H9 (cell line): ENCODE measurements around the gene ARHGEF39. TPM values are rescaled to one million over a fixed set of nuclear protein-coding genes. Genes with fewer than 3 reads are reported as not detected.

ENCODE experiments used
- DNase-seq: peaks from one replicate; pipeline ENCODE4 v3.0.0-alpha.2; 2017
- H2AFZ ChIP-seq: one replicate; pipeline ENCODE4 v1.6.1; 2013; ENCODE audit warnings: mild to moderate bottlenecking, low read length, control low read depth, moderate library complexity
- H2AK5ac ChIP-seq: 2 replicates; pipeline ENCODE4 v1.6.1; 2013; ENCODE audit warnings: low read length, control low read depth, mixed read lengths; ENCODE audit not compliant: insufficient read length
- H2BK120ac ChIP-seq: one replicate; pipeline ENCODE4 v1.6.1; 2013; ENCODE audit warnings: low read depth, mild to moderate bottlenecking, low read length, control low read depth, inconsistent platforms; ENCODE audit not compliant: poor library complexity, severe bottlenecking
- H2BK12ac ChIP-seq: 2 replicates; pipeline ENCODE4 v1.6.1; 2013; ENCODE audit warnings: low read length, control low read depth, mixed read lengths, low read depth; ENCODE audit not compliant: insufficient read length
- H2BK15ac ChIP-seq: 2 replicates; pipeline ENCODE4 v1.6.1; 2013; ENCODE audit warnings: low read depth, low read length, control low read depth
- H2BK20ac ChIP-seq: one replicate; pipeline ENCODE4 v1.6.1; 2013; ENCODE audit warnings: low read depth, mild to moderate bottlenecking, low read length, control low read depth, inconsistent platforms; ENCODE audit not compliant: poor library complexity, severe bottlenecking
- H2BK5ac ChIP-seq: 2 replicates; pipeline ENCODE4 v1.6.1; 2013; ENCODE audit warnings: low read length, control low read depth, mixed read lengths; ENCODE audit not compliant: insufficient read length
- H3K14ac ChIP-seq: 2 replicates; pipeline ENCODE4 v1.6.1; 2013; ENCODE audit warnings: low read length, control low read depth; ENCODE audit not compliant: insufficient read depth
- H3K18ac ChIP-seq: 2 replicates; pipeline ENCODE4 v1.6.1; 2013; ENCODE audit warnings: low read depth, mild to moderate bottlenecking, mixed read lengths, low read length, control low read depth; ENCODE audit not compliant: insufficient read length
- H3K23ac ChIP-seq: 2 replicates; pipeline ENCODE4 v1.6.1; 2013; ENCODE audit warnings: low read length, control low read depth, mixed read lengths, low read depth; ENCODE audit not compliant: insufficient read length
- H3K23me2 ChIP-seq: 2 replicates; pipeline ENCODE4 v1.6.1; 2013; ENCODE audit warnings: low read depth, mild to moderate bottlenecking, mixed read lengths, low read length, control low read depth; ENCODE audit not compliant: insufficient read length, poor library complexity, severe bottlenecking
- H3K27ac ChIP-seq: 2 replicates; pipeline ENCODE4 v1.5.1; 2013; ENCODE audit warnings: low read length, control low read depth, mixed read lengths, low read depth; ENCODE audit not compliant: insufficient read length
- H3K27me3 ChIP-seq: 2 replicates; pipeline ENCODE4 v1.6.1; 2013; ENCODE audit warnings: low read length, control low read depth, inconsistent platforms; ENCODE audit not compliant: insufficient read depth
- H3K4ac ChIP-seq: 2 replicates; pipeline ENCODE4 v1.6.1; 2013; ENCODE audit warnings: low read depth, mild to moderate bottlenecking, control low read depth, inconsistent platforms, low read length, moderate library complexity
- H3K4me1 ChIP-seq: 2 replicates; pipeline ENCODE4 v1.6.1; 2013; ENCODE audit warnings: low read length, control low read depth, inconsistent platforms; ENCODE audit not compliant: insufficient read depth
- H3K4me2 ChIP-seq: 2 replicates; pipeline ENCODE4 v1.6.1; 2013; ENCODE audit warnings: low read length, control low read depth, mixed read lengths; ENCODE audit not compliant: insufficient read length, insufficient read depth
- H3K56ac ChIP-seq: 2 replicates; pipeline ENCODE4 v1.6.1; 2013; ENCODE audit warnings: low read depth, mild to moderate bottlenecking, mixed read lengths, low read length, control low read depth; ENCODE audit not compliant: insufficient read length
- H3K79me1 ChIP-seq: 2 replicates; pipeline ENCODE4 v1.6.1; 2013; ENCODE audit warnings: low read depth, mild to moderate bottlenecking, moderate library complexity, low read length, control low read depth, inconsistent platforms; ENCODE audit not compliant: insufficient read depth, poor library complexity, severe bottlenecking
- H3K79me2 ChIP-seq: 2 replicates; pipeline ENCODE4 v1.6.1; 2013; ENCODE audit warnings: low read length, control low read depth, inconsistent platforms; ENCODE audit not compliant: insufficient read depth
- H3K9ac ChIP-seq: 2 replicates; pipeline ENCODE4 v1.6.1; 2013; ENCODE audit warnings: low read length, control low read depth, mixed read lengths; ENCODE audit not compliant: insufficient read length; ENCODE audit errors: extremely low read depth
- H3K9me3 ChIP-seq: one replicate; pipeline ENCODE4 v1.6.1; 2013; ENCODE audit warnings: low read depth, low read length, inconsistent platforms; ENCODE audit not compliant: control insufficient read depth
- H3T11ph ChIP-seq: one replicate; pipeline ENCODE4 v1.6.1; 2013; ENCODE audit warnings: mild to moderate bottlenecking, low read length, control low read depth, inconsistent platforms
- H4K20me1 ChIP-seq: one replicate; pipeline ENCODE4 v1.6.1; 2013; ENCODE audit not compliant: control insufficient read depth, insufficient read length, insufficient read depth
- H4K5ac ChIP-seq: 2 replicates; pipeline ENCODE4 v1.6.1; 2013; ENCODE audit warnings: low read depth, mild to moderate bottlenecking, mixed read lengths, low read length, control low read depth; ENCODE audit not compliant: insufficient read length
- H4K8ac ChIP-seq: replicated peaks from 2 replicates; pipeline ENCODE4 v1.6.1; 2013; ENCODE audit warnings: low read length, control low read depth, mixed read lengths, low read depth; ENCODE audit not compliant: insufficient read length
- H4K91ac ChIP-seq: 2 replicates; pipeline ENCODE4 v1.6.1; 2013; ENCODE audit warnings: low read depth, mild to moderate bottlenecking, moderate library complexity, mixed read lengths, low read length, control low read depth; ENCODE audit not compliant: insufficient read length
- H3K27ac Mint-ChIP-seq, 3 experiments: 2 replicates in 2 of 3; 3 replicates in 1 of 3; pipeline ENCODE4 v1.8.0; 2020 to 2021; ENCODE audit warnings: mixed read lengths in 3 of 3, mild to moderate bottlenecking in 1 of 3, moderate library complexity in 1 of 3
- H3K27me3 Mint-ChIP-seq: 2 replicates; pipeline ENCODE4 v1.8.0; 2021; ENCODE audit warnings: low read depth, mild to moderate bottlenecking, moderate library complexity, mixed read lengths
- H3K36me3 Mint-ChIP-seq, 3 experiments: 2 replicates in 2 of 3; 3 replicates in 1 of 3; pipeline ENCODE4 v1.8.0; 2020 to 2021; ENCODE audit warnings: low read depth in 3 of 3, mixed read lengths in 3 of 3; ENCODE audit not compliant: insufficient read depth in 1 of 3
- H3K4me1 Mint-ChIP-seq, 2 experiments: 2 replicates each; pipeline ENCODE4 v1.8.0; 2020; ENCODE audit warnings: mixed read lengths in 2 of 2
- H3K4me3 Mint-ChIP-seq, 2 experiments: 2 replicates in 1 of 2; 3 replicates in 1 of 2; pipeline ENCODE4 v1.8.0; 2020 to 2021; ENCODE audit warnings: mild to moderate bottlenecking in 2 of 2, mixed read lengths in 2 of 2, moderate library complexity in 1 of 2
- H3K9me3 Mint-ChIP-seq, 2 experiments: 2 replicates in 1 of 2; 3 replicates in 1 of 2; pipeline ENCODE4 v1.8.0; 2020; ENCODE audit warnings: mild to moderate bottlenecking in 2 of 2, mixed read lengths in 2 of 2, moderate library complexity in 1 of 2
- WGBS: extraction: QIAGEN DNeasy Blood & Tissue Kit; methylation state at CpG from one replicate; pipeline ENCODE4 v1.1.7; 2013; ENCODE audit warnings: missing lambda C conversion rate, low lambda C conversion rate, mixed read lengths; ENCODE audit not compliant: insufficient read length; ENCODE audit errors: extremely low coverage; 5-methylcytosine and 5-hydroxymethylcytosine counted together
- total RNA-seq: library from RNA; stranded (reverse); gene quantifications from 2 replicates; pipeline ENCODE4 v1.2.1, GENCODE V29; 2021
- TF ChIP-seq, protein P1 (sequence below): fragments of 200-600 bp; sonication (generic); conservative IDR thresholded peaks from 3 replicates; pipeline ENCODE4 v1.8.0; 2021; ENCODE audit warnings: antibody characterized with exemption, mild to moderate bottlenecking

The ARHGEF39 gene
- total RNA-seq, 1 experiment from 2014 or later, result 24.4 TPM

DNA sequence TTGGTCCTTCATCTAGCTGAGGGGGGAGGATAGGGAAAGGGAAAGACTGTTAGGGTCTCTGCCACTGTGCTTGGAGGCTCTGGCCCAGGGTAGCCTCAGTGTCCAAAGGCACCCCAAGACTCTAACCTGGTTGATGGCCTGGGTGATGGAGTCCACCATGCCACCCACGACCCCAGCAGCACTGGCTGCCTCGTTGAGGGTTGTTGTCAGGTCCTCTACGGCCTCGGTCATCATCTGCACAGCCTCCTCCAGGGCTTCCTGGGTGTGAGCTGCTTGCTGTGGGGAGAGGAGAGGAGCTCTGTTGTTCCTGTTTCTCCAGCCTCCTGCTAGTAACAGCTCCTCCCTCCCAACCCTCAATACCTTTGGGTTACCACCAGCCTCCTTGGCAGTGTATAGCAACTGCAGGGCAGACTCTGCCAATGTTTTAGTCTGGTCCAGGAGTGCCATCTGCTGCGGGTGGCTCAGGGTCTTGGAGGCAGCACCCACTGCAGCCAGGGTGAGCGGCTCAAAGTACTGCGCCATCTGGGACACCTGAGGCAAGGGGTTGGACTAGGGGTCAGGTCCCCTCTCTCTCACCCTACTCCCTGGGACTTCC, 40.9 kb upstream of the ARHGEF39 start:
- Histone ChIP-seq H4K20me1 (no peaks in the 10 kb centered on the region), H3K56ac (no peak overlapping the region), H2BK5ac (no peak overlapping the region), H4K5ac (no peak overlapping the region), H3K18ac (no peak overlapping the region), H3K4me2 (no peak overlapping the region), H2AK5ac (no peak overlapping the region), H4K8ac (no peak overlapping the region), H3K9ac (no peak overlapping the region), H3K79me1 (no peaks in the 10 kb centered on the region), H3K4ac (no peak overlapping the region), H2BK120ac (no peak overlapping the region), H2BK20ac (no peak overlapping the region), H3K27me3 (no peaks in the 10 kb centered on the region), H2BK15ac (no peak overlapping the region), H4K91ac (no peak overlapping the region), H3K14ac (no peak overlapping the region), H3K27ac (no peak overlapping the region), H3K4me1 (no peaks in the 10 kb centered on the region), H2AFZ (no peak overlapping the region), H3K23me2 (no peaks in the 10 kb centered on the region), H3K79me2 (no peaks in the 10 kb centered on the region), H3K23ac (no peak overlapping the region), H2BK12ac (no peak overlapping the region), H3K9me3 (no peaks in the 10 kb centered on the region), H3T11ph (no peak overlapping the region)
- Mint-ChIP-seq H3K4me1 (no peaks in the 10 kb centered on the region), H3K36me3 (peaks cover 8 to 61% (median 52%) of the 10 kb centered on the region in 3 experiments), H3K9me3 (no peaks in the 10 kb centered on the region), H3K27me3 (no peaks in the 10 kb centered on the region), H3K4me3 (no peak overlapping the region), H3K27ac (peak overlapping the region in 1 of 3 experiments; percentile 74; a peak in 1 of 7 replicates)
- DNase-seq, result no peak
- TF ChIP-seq, protein P1, sequence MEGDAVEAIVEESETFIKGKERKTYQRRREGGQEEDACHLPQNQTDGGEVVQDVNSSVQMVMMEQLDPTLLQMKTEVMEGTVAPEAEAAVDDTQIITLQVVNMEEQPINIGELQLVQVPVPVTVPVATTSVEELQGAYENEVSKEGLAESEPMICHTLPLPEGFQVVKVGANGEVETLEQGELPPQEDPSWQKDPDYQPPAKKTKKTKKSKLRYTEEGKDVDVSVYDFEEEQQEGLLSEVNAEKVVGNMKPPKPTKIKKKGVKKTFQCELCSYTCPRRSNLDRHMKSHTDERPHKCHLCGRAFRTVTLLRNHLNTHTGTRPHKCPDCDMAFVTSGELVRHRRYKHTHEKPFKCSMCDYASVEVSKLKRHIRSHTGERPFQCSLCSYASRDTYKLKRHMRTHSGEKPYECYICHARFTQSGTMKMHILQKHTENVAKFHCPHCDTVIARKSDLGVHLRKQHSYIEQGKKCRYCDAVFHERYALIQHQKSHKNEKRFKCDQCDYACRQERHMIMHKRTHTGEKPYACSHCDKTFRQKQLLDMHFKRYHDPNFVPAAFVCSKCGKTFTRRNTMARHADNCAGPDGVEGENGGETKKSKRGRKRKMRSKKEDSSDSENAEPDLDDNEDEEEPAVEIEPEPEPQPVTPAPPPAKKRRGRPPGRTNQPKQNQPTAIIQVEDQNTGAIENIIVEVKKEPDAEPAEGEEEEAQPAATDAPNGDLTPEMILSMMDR, result no peak
- WGBS, result no CpG with 5 or more reads among the region's 7 CpGs
